Keratinocyte (primary cell): ENCODE measurements around the gene METTL1.

Experiments used
- EZH2 ChIP-seq: IDR thresholded peaks from one replicate; pipeline ENCODE4 v1.6.1; 2012; ENCODE audit warnings: inconsistent platforms, mild to moderate bottlenecking, low read length, moderate library complexity
- TF ChIP-seq, protein P1 (sequence below), 3 experiments: IDR thresholded peaks in 1 of 3; conservative IDR thresholded peaks in 1 of 3; optimal IDR thresholded peaks in 1 of 3; 2 replicates in 2 of 3; 3 replicates in 1 of 3; pipeline versions ENCODE3 to v1.5.1; 2011; ENCODE audit warnings: low read length in 3 of 3, mild to moderate bottlenecking in 3 of 3, moderate library complexity in 2 of 3, control low read depth in 1 of 3, inconsistent platforms in 1 of 3; ENCODE audit not compliant: insufficient read depth in 2 of 3; ENCODE audit errors: extremely low read depth in 1 of 3

GRCh38 chr12:57740656-57741412 is 31.1 kb downstream of the METTL1 start:
- TF ChIP-seq, protein P1, sequence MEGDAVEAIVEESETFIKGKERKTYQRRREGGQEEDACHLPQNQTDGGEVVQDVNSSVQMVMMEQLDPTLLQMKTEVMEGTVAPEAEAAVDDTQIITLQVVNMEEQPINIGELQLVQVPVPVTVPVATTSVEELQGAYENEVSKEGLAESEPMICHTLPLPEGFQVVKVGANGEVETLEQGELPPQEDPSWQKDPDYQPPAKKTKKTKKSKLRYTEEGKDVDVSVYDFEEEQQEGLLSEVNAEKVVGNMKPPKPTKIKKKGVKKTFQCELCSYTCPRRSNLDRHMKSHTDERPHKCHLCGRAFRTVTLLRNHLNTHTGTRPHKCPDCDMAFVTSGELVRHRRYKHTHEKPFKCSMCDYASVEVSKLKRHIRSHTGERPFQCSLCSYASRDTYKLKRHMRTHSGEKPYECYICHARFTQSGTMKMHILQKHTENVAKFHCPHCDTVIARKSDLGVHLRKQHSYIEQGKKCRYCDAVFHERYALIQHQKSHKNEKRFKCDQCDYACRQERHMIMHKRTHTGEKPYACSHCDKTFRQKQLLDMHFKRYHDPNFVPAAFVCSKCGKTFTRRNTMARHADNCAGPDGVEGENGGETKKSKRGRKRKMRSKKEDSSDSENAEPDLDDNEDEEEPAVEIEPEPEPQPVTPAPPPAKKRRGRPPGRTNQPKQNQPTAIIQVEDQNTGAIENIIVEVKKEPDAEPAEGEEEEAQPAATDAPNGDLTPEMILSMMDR (optimal IDR thresholded peaks at IDR 0.05 in 1 of 3, IDR thresholded peaks at IDR 0.05 in 1 of 3, conservative IDR thresholded peaks at IDR 0.05 in 1 of 3; ENCODE audit: extremely low read depth in 1 of 3, insufficient read depth in 2 of 3, low read length in 3 of 3): no peak
- no peak for TF ChIP-seq EZH2
